ENCODE data around the gene FAM210B. TPM values are rescaled to one million over a fixed set of nuclear protein-coding genes. Genes with fewer than 3 reads are reported as not detected.

Gene FAM210B
- total and polyA plus RNA-seq, 2 of the 13 experiments (the other 11 are each of a cell fraction or from before 2014, with no cell fraction given), result 75.9 to 107 TPM

DNA sequence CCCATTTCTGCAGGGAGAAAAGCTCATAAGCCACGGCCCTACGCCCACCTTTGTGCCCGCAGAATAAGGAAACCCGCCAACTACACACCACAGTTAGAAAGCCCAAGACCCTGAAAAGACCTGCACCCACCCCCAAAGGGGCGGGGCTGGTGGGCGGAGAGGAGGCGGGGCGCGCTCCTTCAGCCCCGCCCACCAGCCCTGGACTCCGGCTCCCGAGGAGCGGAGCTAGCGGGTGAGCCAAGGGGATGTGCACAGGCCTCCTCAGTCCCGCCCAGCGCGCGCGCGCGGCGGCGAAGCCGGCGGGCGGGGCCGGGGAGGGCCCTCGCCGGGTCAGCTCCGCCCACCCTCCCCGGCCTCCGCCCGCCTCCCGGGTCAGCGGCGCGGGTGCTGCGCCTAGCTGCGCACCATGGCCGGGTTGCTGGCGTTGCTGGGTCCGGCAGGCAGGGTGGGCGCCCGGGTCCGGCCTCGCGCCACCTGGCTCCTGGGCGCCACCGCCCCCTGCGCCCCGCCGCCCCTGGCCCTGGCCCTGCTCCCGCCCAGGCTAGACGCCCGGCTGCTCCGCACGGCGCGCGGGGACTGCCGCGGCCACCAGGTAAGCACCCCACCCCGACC lies at the start of gene FAM210B (continued):
- TF ChIP-seq, protein P1, sequence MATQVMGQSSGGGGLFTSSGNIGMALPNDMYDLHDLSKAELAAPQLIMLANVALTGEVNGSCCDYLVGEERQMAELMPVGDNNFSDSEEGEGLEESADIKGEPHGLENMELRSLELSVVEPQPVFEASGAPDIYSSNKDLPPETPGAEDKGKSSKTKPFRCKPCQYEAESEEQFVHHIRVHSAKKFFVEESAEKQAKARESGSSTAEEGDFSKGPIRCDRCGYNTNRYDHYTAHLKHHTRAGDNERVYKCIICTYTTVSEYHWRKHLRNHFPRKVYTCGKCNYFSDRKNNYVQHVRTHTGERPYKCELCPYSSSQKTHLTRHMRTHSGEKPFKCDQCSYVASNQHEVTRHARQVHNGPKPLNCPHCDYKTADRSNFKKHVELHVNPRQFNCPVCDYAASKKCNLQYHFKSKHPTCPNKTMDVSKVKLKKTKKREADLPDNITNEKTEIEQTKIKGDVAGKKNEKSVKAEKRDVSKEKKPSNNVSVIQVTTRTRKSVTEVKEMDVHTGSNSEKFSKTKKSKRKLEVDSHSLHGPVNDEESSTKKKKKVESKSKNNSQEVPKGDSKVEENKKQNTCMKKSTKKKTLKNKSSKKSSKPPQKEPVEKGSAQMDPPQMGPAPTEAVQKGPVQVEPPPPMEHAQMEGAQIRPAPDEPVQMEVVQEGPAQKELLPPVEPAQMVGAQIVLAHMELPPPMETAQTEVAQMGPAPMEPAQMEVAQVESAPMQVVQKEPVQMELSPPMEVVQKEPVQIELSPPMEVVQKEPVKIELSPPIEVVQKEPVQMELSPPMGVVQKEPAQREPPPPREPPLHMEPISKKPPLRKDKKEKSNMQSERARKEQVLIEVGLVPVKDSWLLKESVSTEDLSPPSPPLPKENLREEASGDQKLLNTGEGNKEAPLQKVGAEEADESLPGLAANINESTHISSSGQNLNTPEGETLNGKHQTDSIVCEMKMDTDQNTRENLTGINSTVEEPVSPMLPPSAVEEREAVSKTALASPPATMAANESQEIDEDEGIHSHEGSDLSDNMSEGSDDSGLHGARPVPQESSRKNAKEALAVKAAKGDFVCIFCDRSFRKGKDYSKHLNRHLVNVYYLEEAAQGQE (IDR thresholded peaks at IDR 0.05; ENCODE audit: borderline replicate concordance in 1 of 2, low read depth in 1 of 2, low read length in 2 of 2), result peak in 1 of 2 experiments; percentile 8; a peak in 1 of 4 replicates
- TF ChIP-seq PATZ1 (CRISPR knock-in tag; IDR thresholded peaks at IDR 0.05) (0 out of 2 replicates have a peak, but pooled peaks have one; percentile 12), SAFB2 (CRISPR knock-in tag; IDR thresholded peaks at IDR 0.05; ENCODE audit: borderline replicate concordance, low read depth) (0 out of 2 replicates have a peak, but pooled peaks have one; percentile 20), HIVEP1 (CRISPR knock-in tag; IDR thresholded peaks at IDR 0.05) (no peak), ZNF496 (CRISPR knock-in tag; IDR thresholded peaks at IDR 0.05; ENCODE audit: insufficient replicate concordance) (no peak), SRY (CRISPR knock-in tag; IDR thresholded peaks at IDR 0.05) (no peak), ZNF558 (CRISPR knock-in tag; IDR thresholded peaks at IDR 0.05; ENCODE audit: borderline replicate concordance) (peak; percentile 8; the same call in 1 of the 2 replicates), HNRNPL (IDR thresholded peaks at IDR 0.05; ENCODE audit: low read depth, low read length) (no peak), ZNF230 (CRISPR knock-in tag; IDR thresholded peaks at IDR 0.05) (no peak), ZNF317 (CRISPR knock-in tag; IDR thresholded peaks at IDR 0.05) (no peak), POLR2A (IDR thresholded peaks at IDR 0.05; ENCODE audit: insufficient read depth in 1 of 2, low read depth in 2 of 2, low read length in 2 of 2) (peak; percentile 55 to 86; a peak in 3 of 4 replicates), ZNF296 (CRISPR knock-in tag; conservative IDR thresholded peaks at IDR 0.05) (no peak), STAT6 (CRISPR knock-in tag; IDR thresholded peaks at IDR 0.05; ENCODE audit: borderline replicate concordance) (no peak), HNRNPUL1 (IDR thresholded peaks at IDR 0.05; ENCODE audit: low read depth, low read length) (no peak), NCOA2 (CRISPR knock-in tag; IDR thresholded peaks at IDR 0.05) (no peak), PTBP1 (IDR thresholded peaks at IDR 0.05; ENCODE audit: low read depth, low read length, poor library complexity, severe bottlenecking) (peak; percentile 45)
- TF ChIP-seq, protein P2, sequence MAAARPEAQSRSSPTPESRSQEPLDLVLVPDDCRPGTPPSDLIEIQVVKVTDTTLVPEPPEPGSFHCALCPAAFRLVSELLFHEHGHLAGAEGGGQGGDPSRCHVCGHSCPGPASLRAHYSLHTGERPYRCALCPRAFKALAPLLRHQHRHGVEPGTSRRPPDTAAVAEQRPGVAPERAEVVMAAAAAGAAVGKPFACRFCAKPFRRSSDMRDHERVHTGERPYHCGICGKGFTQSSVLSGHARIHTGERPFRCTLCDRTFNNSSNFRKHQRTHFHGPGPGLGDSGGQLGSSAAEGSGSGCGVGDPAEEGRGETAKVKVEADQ (CRISPR knock-in tag; IDR thresholded peaks at IDR 0.05; ENCODE audit: borderline replicate concordance), result no peak
- TF ChIP-seq, protein P3, sequence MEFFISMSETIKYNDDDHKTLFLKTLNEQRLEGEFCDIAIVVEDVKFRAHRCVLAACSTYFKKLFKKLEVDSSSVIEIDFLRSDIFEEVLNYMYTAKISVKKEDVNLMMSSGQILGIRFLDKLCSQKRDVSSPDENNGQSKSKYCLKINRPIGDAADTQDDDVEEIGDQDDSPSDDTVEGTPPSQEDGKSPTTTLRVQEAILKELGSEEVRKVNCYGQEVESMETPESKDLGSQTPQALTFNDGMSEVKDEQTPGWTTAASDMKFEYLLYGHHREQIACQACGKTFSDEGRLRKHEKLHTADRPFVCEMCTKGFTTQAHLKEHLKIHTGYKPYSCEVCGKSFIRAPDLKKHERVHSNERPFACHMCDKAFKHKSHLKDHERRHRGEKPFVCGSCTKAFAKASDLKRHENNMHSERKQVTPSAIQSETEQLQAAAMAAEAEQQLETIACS (CRISPR knock-in tag; IDR thresholded peaks at IDR 0.05), result peak; percentile 59
